T-helper 9 cell (primary cell): ENCODE data around the gene RPUSD2.

ENCODE experiments used
- DNase-seq: peaks from one replicate; pipeline ENCODE4 v3.0.0-alpha.2; 2020
- total RNA-seq, 2 donors: gene quantifications; one replicate each; lab custom pipeline; 2026; lab: John Stamatoyannopoulos, UW

The RPUSD2 gene, protein sequence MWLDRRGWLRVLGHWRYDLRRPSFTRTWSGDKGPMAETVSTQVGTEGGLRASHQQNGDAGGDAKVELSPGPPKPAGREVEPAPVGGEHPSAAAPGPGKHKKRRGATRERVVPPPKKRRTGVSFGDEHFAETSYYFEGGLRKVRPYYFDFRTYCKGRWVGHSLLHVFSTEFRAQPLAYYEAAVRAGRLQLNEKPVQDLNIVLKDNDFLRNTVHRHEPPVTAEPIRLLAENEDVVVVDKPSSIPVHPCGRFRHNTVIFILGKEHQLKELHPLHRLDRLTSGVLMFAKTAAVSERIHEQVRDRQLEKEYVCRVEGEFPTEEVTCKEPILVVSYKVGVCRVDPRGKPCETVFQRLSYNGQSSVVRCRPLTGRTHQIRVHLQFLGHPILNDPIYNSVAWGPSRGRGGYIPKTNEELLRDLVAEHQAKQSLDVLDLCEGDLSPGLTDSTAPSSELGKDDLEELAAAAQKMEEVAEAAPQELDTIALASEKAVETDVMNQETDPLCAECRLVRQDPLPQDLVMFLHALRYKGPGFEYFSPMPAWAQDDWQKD
- 7.7 to 24.6 reads per million in 2 donors for total RNA-seq

- DNase-seq, result peak; percentile 93
Measured at GRCh38 chr15:40569129-40569953, at the start of gene RPUSD2. RPUSD2 (plus strand) TSS chr15:40569299; CDS start chr15:40569338, 39 bp downstream.

- DNase-seq, result no peak
Measured at GRCh38 chr15:40523611-40524010, 45.5 kb upstream of the RPUSD2 start.

GRCh38 chr15:40525855-40526254, 43.2 kb upstream of the RPUSD2 start:
- DNase-seq, result no peak

GRCh38 chr15:40528801-40529200, 40.3 kb upstream of the RPUSD2 start:
- DNase-seq, result no peak

GRCh38 chr15:40533763-40534364, 35.2 kb upstream of the RPUSD2 start:
- DNase-seq, result no peak

- DNase-seq, result no peak
Measured at GRCh38 chr15:40534371-40534770, 34.7 kb upstream of the RPUSD2 start.

DNA sequence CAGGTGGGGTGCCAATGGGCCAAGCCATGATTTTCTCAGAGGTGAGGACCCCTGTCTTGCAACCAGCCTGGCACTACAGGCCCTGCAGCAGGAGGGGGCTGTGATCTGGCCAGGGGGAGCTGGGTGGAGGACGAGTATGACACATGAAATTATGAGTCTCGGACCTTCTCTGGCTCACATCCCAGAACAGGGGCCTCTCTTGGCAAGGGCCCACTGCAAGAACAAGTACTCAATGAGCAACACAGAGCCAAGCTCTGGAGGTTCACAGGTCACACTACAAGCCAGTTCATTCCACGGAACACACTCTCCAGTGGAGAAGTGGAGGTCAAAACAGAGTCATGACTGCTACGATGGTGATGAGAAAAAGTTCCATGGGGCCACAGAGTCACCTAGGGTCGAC, 32.6 kb upstream of the RPUSD2 start:
- DNase-seq, result no peak

DNA sequence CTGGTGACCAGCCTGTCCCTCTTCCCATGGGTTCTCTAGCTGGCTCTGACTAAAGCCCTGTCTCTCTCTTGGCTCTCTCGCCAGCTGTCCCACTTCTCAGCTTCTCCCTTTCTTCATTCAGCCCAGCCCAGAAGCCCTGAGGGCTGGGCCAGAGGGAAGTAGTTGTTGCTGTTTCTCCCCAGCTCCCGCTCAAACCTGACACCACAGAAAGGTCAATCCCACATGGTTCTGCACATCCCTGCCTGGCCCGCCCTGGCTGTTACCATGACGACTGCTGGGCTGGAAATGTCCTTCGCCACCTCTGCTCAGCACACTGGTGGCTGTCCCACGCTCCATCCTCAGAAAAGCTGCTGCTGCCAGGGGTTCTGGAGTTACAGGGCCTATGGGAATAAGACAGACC, 30.1 kb upstream of the RPUSD2 start:
- no peak for DNase-seq

GRCh38 chr15:40543082-40543481, 26.0 kb upstream of the RPUSD2 start:
- no peak for DNase-seq

GRCh38 chr15:40543631-40544294, 25.3 kb upstream of the RPUSD2 start:
- no peak for DNase-seq

DNA sequence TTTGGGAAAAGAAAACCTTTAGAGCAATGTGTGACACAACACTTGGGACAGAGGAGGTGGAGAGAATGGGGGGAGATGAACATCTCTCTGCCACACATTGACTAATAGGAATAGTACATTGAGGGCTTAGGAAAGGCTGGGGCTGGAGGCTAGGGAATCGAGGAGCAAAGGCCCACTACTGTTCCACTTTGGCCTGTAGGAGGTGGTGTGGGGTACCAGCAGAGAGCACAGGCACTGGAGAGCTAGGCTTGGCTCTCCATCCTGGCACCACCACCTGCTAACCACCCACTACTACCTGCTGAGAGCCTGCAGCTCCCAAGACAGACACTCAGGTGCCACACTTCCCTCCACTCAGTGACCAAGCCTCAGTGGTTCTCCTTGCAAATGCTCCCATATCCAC, 23.6 kb upstream of the RPUSD2 start:
- DNase-seq, result no peak

GRCh38 chr15:40548610-40549009, 20.5 kb upstream of the RPUSD2 start:
- DNase-seq, result no peak

DNA sequence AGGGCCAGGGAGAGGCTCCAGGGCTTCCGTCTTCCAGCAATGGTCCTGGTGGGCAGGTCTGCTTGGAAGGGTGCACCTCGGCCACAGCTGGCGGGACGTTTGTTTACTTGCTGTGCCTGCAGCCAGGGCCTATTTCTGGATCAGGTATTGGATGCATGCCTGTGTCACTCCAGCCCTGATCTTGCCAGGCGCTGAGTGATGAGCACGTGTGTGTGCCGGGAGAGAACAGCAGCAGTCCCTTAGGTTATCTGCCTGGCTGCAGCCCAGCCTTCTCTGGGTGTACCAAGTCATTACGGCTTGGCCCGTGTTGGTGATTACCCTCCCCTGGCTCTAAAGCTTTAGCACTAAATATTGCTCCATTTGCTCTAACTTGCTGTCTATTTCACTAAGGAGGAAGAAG, 19.2 kb upstream of the RPUSD2 start:
- DNase-seq, result no peak

DNA sequence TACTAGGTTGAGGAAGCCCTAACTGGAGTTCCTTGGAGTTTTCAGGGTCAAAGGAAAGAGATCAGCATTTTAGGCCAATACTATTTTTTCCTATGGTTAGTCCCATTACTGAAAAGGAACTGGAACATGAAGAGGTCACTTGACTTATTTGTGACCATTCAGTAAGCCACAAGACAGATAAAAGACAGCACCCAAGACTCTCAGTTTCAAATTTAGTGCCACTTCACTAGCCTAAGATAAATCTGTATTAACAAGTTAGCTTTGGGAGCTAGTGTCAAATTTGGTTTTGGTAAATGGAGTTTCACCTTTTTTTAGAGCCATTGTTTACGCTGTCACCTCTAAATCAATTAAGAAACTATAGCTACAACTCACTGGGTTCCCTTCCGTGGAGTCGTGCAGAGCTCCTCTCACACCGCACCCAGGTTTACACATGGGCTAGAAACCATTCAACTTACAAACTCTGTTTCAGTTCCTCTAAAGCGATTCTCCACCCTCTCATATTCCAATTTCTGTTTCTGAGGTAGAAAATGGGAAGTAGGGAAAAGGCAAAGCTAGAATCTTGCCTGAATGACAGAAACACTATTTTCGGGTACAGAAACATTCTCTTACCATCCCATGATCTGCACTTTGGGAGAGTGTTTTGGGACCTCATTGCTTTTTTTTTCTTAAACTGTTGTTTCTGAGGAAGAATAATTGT, 18.6 kb upstream of the RPUSD2 start:
- DNase-seq, result no peak

DNA sequence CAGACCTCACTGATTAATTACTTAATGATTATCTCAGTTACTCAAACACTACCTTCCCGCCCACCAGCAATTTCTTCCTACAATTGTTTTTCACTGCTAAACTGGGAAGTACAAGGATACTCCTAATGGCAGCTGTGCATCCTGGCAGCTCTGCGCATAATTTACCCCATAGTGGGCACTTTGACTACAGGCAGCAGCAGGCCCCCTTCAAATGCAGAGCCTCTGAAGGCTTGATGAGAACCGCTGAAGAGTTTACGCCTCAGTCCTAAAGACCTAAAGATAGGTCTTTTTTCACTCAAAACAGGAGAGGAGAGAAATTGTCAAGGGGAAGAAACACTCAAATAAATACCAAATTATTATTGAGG, 15.0 kb upstream of the RPUSD2 start:
- no peak for DNase-seq

DNA sequence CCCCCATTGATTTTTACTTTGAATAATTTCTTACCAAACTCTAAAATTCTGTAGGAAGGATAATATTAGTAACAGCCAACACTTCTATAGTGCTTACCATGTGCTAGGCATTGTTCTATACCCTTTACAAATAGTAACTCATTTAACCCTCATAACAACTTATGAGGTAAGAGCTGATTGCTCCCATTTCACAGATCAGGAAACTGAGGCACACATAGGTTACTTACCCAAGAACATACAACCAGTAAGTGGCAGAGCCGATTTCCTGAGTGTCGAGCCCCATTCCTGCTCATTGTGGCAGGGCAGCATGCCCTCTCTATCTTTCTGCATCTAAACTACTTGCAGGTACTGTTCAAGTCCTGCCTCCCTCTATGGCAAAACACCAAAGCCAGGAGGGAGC, 13.2 kb upstream of the RPUSD2 start:
- no peak for DNase-seq

- DNase-seq, result no peak
Measured at GRCh38 chr15:40558952-40559742, 10.0 kb upstream of the RPUSD2 start.

GRCh38 chr15:40562691-40563090, 6.4 kb upstream of the RPUSD2 start:
- no peak for DNase-seq

GRCh38 chr15:40563426-40563825, 5.7 kb upstream of the RPUSD2 start:
- DNase-seq, result no peak

- peak; percentile 90 for DNase-seq
Measured at GRCh38 chr15:40564591-40565332, 4.3 kb upstream of the RPUSD2 start, which contains the start of gene CCDC32. CCDC32 (minus strand) TSS chr15:40565042; CDS start chr15:40563015, 2,027 bp downstream.
